Measurements from ENCODE around the gene SSTR5. TPM values are rescaled to one million over a fixed set of nuclear protein-coding genes. Genes with fewer than 3 reads are reported as not detected.

The SSTR5 gene
- total RNA-seq, 6 experiments from 2014 or later = not detected

- Mint-ChIP-seq H3K4me3 (no peak overlapping the region), H3K9me3 (peaks cover 6% of the 10 kb centered on the region), H3K27ac (no peak overlapping the region), H3K4me1 (ENCODE audit: low read depth) (no peaks in the 10 kb centered on the region), H3K36me3 (ENCODE audit: low read depth) (0 out of 2 replicates have a peak, but pooled peaks cover 5% of the 10 kb centered on the region), H3K27me3 (ENCODE audit: insufficient read depth) (peaks cover 18% of the 10 kb centered on the region)
- no peak for DNase-seq
- no peak for TF ChIP-seq CTCF (IDR thresholded peaks at IDR 0.05)
These were observed 10.6 kb upstream of the SSTR5 start for GRCh38 chr16:1061769-1062505.

GRCh38 chr16:1062895-1063294, 9.7 kb upstream of the SSTR5 start:
- no peaks in the 10 kb centered on the region for H3K4me1 Mint-ChIP-seq (ENCODE audit: low read depth)
- H3K27me3 Mint-ChIP-seq (ENCODE audit: insufficient read depth) = peaks cover 24% of the 10 kb centered on the region
- H3K36me3 Mint-ChIP-seq (ENCODE audit: low read depth) = 0 out of 2 replicates have a peak, but pooled peaks cover 5% of the 10 kb centered on the region
- H3K4me3 Mint-ChIP-seq = no peak overlapping the region
- no peak for DNase-seq
- no peak overlapping the region for H3K27ac Mint-ChIP-seq
- no peak for TF ChIP-seq CTCF (IDR thresholded peaks at IDR 0.05)
- peaks cover 6% of the 10 kb centered on the region for H3K9me3 Mint-ChIP-seq

GRCh38 chr16:1063728-1064127, 8.8 kb upstream of the SSTR5 start:
- peaks cover 6% of the 10 kb centered on the region for H3K9me3 Mint-ChIP-seq
- TF ChIP-seq CTCF (IDR thresholded peaks at IDR 0.05) = no peak
- peaks cover 26% of the 10 kb centered on the region for H3K27me3 Mint-ChIP-seq (ENCODE audit: insufficient read depth)
- DNase-seq = no peak
- no peak overlapping the region for H3K4me3 Mint-ChIP-seq
- H3K36me3 Mint-ChIP-seq (ENCODE audit: low read depth) = 0 out of 2 replicates have a peak, but pooled peaks cover 5% of the 10 kb centered on the region
- H3K27ac Mint-ChIP-seq = no peak overlapping the region
- H3K4me1 Mint-ChIP-seq (ENCODE audit: low read depth) = no peaks in the 10 kb centered on the region

GRCh38 chr16:1065469-1066128, 6.9 kb upstream of the SSTR5 start:
- TF ChIP-seq CTCF (IDR thresholded peaks at IDR 0.05) = no peak
- DNase-seq = no peak
- Mint-ChIP-seq H3K36me3 (ENCODE audit: low read depth) (no peaks in the 10 kb centered on the region), H3K4me3 (no peak overlapping the region), H3K4me1 (ENCODE audit: low read depth) (no peaks in the 10 kb centered on the region), H3K9me3 (no peaks in the 10 kb centered on the region), H3K27ac (no peak overlapping the region), H3K27me3 (ENCODE audit: insufficient read depth) (peaks cover 27% of the 10 kb centered on the region)

GRCh38 chr16:1066584-1067172, 5.9 kb upstream of the SSTR5 start:
- Mint-ChIP-seq H3K36me3 (ENCODE audit: low read depth) (no peaks in the 10 kb centered on the region), H3K4me3 (no peak overlapping the region), H3K27ac (no peak overlapping the region), H3K9me3 (no peaks in the 10 kb centered on the region), H3K4me1 (ENCODE audit: low read depth) (no peaks in the 10 kb centered on the region), H3K27me3 (ENCODE audit: insufficient read depth) (peaks cover 27% of the 10 kb centered on the region)
- no peak for TF ChIP-seq CTCF (IDR thresholded peaks at IDR 0.05)
- no peak for DNase-seq
